DMS79 (cell line): ENCODE results near the gene SH3TC1.

ENCODE experiments used
- DNase-seq: peaks from one replicate; lab custom pipeline; 2025; lab: John Stamatoyannopoulos, UW

SH3TC1 gene

GRCh38 chr4:8164194-8164565, 34.9 kb upstream of the SH3TC1 start:
- DNase-seq = no peak

- DNase-seq = no peak
These were observed 34.4 kb upstream of the SH3TC1 start for GRCh38 chr4:8164687-8165086.

- DNase-seq = peak; percentile 62
These were observed 33.7 kb upstream of the SH3TC1 start for GRCh38 chr4:8165374-8165896.

- no peak for DNase-seq
These were observed 31.8 kb upstream of the SH3TC1 start for GRCh38 chr4:8167291-8167690.

- DNase-seq = no peak
These were observed 31.3 kb upstream of the SH3TC1 start for GRCh38 chr4:8167815-8168214.

- DNase-seq = no peak
These were observed 30.9 kb upstream of the SH3TC1 start for GRCh38 chr4:8168232-8168631.

- DNase-seq = no peak
These were observed 30.1 kb upstream of the SH3TC1 start for GRCh38 chr4:8168832-8169598.

GRCh38 chr4:8169763-8170162, 29.3 kb upstream of the SH3TC1 start:
- DNase-seq = no peak

GRCh38 chr4:8170341-8170740, 28.7 kb upstream of the SH3TC1 start:
- DNase-seq = no peak

GRCh38 chr4:8171266-8171665, 27.8 kb upstream of the SH3TC1 start:
- DNase-seq = no peak

- no peak for DNase-seq
These were observed 26.8 kb upstream of the SH3TC1 start for GRCh38 chr4:8171984-8172924.

- DNase-seq = no peak
These were observed 25.4 kb upstream of the SH3TC1 start for GRCh38 chr4:8173492-8174242.

- DNase-seq = no peak
These were observed 24.1 kb upstream of the SH3TC1 start for GRCh38 chr4:8174970-8175369.

GRCh38 chr4:8175686-8176085, 23.4 kb upstream of the SH3TC1 start:
- no peak for DNase-seq

GRCh38 chr4:8176547-8177399, 22.3 kb upstream of the SH3TC1 start:
- DNase-seq = no peak

GRCh38 chr4:8177552-8177951, 21.5 kb upstream of the SH3TC1 start:
- no peak for DNase-seq

GRCh38 chr4:8177956-8178355, 21.1 kb upstream of the SH3TC1 start:
- DNase-seq = no peak

GRCh38 chr4:8179074-8179473, 20.0 kb upstream of the SH3TC1 start:
- no peak for DNase-seq

- no peak for DNase-seq
These were observed 19.3 kb upstream of the SH3TC1 start for GRCh38 chr4:8179771-8180170.

- no peak for DNase-seq
These were observed 18.6 kb upstream of the SH3TC1 start for GRCh38 chr4:8180310-8181093.
